A549 (cell line): ENCODE data around the gene SS18. TPM values are rescaled to one million over a fixed set of nuclear protein-coding genes. Genes with fewer than 3 reads are reported as not detected.

ENCODE experiments used
- ATAC-seq, 2 experiments: fragments of 200-7000 bp in 1 of 2; fragments of >200 bp in 1 of 2; cut with Nextera tagmentation in 1 of 2; cut with Tn5 transposase in 1 of 2; 3 replicates each; pipeline versions ENCODE4 v1.8.0 to v1.9.1; 2018 to 2020; ENCODE audit warnings: mild to moderate bottlenecking in 1 of 2, moderate library complexity in 1 of 2
- CTCF ChIA-PET: fragments of 300-600 bp; sonication (Branson Sonifier 250); formaldehyde crosslinking; extraction: SDS; loops from one replicate; lab custom pipeline; 2021; ENCODE audit warnings: antibody characterized with exemption, inconsistent platforms; lab: Yijun Ruan, JAX
- POLR2A ChIA-PET: fragments of 350-600 bp; formaldehyde crosslinking; extraction: SDS; loops from one replicate; lab custom pipeline; 2021; ENCODE audit warnings: antibody characterized with exemption, inconsistent platforms; lab: Yijun Ruan, JAX
- DNase-seq, 2 experiments: peaks; one replicate each; pipeline versions ENCODE4 v3.0.0 to v3.0.0-alpha.2; 2011 to 2016; ENCODE audit warnings: low read depth in 1 of 2, low spot score in 1 of 2
- FAIRE-seq: peaks from 2 replicates; lab custom pipeline; 2011; peaks lifted over from hg19 to GRCh38; lab: Jason Lieb, UNC
- H3K27ac ChIP-seq, 2 experiments: fragments of >200 bp; sonication (Bioruptor Twin); formaldehyde crosslinking; 3 replicates each; pipeline ENCODE4 v1.5.1; 2016 to 2017
- H3K4me1 ChIP-seq: fragments of >200 bp; sonication (Bioruptor Twin); formaldehyde crosslinking; 3 replicates; pipeline ENCODE4 v1.6.1; 2016
- H3K4me2 ChIP-seq: fragments of >200 bp; sonication (Bioruptor Twin); formaldehyde crosslinking; 3 replicates; pipeline ENCODE4 v1.6.1; 2016
- H3K4me3 ChIP-seq: fragments of >200 bp; sonication (Bioruptor Twin); formaldehyde crosslinking; 3 replicates; pipeline ENCODE4 v1.5.1; 2016
- H3K9me3 ChIP-seq: fragments of >200 bp; sonication (Bioruptor Twin); formaldehyde crosslinking; 3 replicates; pipeline ENCODE4 v1.6.1; 2016
- ATOH8 ChIP-seq: fragments of 250-450 bp; sonication (Bioruptor Pico); IDR thresholded peaks from 2 replicates; pipeline ENCODE4 v1.5.0; 2020; ENCODE audit warnings: low read depth, mild to moderate bottlenecking, moderate library complexity
- CEBPB ChIP-seq, 2 experiments: fragments of >200 bp in 1 of 2; sonication (Bioruptor Twin) in 1 of 2; formaldehyde crosslinking in 1 of 2; IDR thresholded peaks; 2 replicates each; pipeline ENCODE4 v1.6.1; 2012 to 2016
- CHD2 ChIP-seq: fragments of 150-350 bp; IDR thresholded peaks from 2 replicates; pipeline ENCODE4 v1.6.1; 2014; ENCODE audit warnings: low read length; ENCODE audit not compliant: partially characterized antibody
- CHD4 ChIP-seq: fragments of 200-600 bp; sonication (generic); IDR thresholded peaks from 2 replicates; pipeline ENCODE4 v1.6.1; 2016; ENCODE audit warnings: antibody characterized with exemption, mild to moderate bottlenecking, borderline replicate concordance
- E2F6 ChIP-seq: IDR thresholded peaks from 2 replicates; pipeline ENCODE4 v1.6.1; 2012; ENCODE audit warnings: low read depth, borderline replicate concordance
- EP300 ChIP-seq, 2 experiments: fragments of >200 bp; sonication (Bioruptor Twin); formaldehyde crosslinking; IDR thresholded peaks; 2 replicates in 1 of 2; 3 replicates in 1 of 2; pipeline ENCODE4 v1.6.1; 2016 to 2017
- ESRRA ChIP-seq: fragments of 150-350 bp; IDR thresholded peaks from 2 replicates; pipeline ENCODE4 v1.6.1; 2014; ENCODE audit warnings: mild to moderate bottlenecking, low read length, borderline replicate concordance
- FOSB ChIP-seq: fragments of 250-450 bp; sonication (Bioruptor Pico); IDR thresholded peaks from 2 replicates; pipeline ENCODE4 v1.5.0; 2020; ENCODE audit warnings: mild to moderate bottlenecking, moderate library complexity
- FOSL2 ChIP-seq, 2 experiments: fragments of 450-650 bp in 1 of 2; fragments of >200 bp in 1 of 2; sonication (Bioruptor Twin) in 1 of 2; formaldehyde crosslinking; IDR thresholded peaks; 2 replicates each; pipeline versions ENCODE4 v1.5.0 to v1.6.1; 2016 to 2020; ENCODE audit warnings: mild to moderate bottlenecking in 1 of 2, moderate library complexity in 1 of 2
- FOXS1 ChIP-seq: fragments of 250-450 bp; sonication (Bioruptor Pico); IDR thresholded peaks from 2 replicates; pipeline ENCODE4 v1.5.0; 2020; ENCODE audit warnings: mild to moderate bottlenecking, moderate library complexity
- GATA3 ChIP-seq: IDR thresholded peaks from 2 replicates; pipeline ENCODE4 v1.6.1; 2012; ENCODE audit warnings: borderline replicate concordance
- HMGXB4 ChIP-seq: fragments of 250-450 bp; sonication (Bioruptor Pico); IDR thresholded peaks from 2 replicates; pipeline ENCODE4 v1.5.0; 2021; ENCODE audit warnings: mild to moderate bottlenecking, moderate library complexity, borderline replicate concordance
- KDM5A ChIP-seq: fragments of 200-600 bp; sonication (generic); IDR thresholded peaks from 2 replicates; pipeline ENCODE4 v1.6.1; 2016; ENCODE audit warnings: antibody characterized with exemption, mild to moderate bottlenecking
- MAX ChIP-seq: IDR thresholded peaks from 2 replicates; pipeline ENCODE4 v1.6.1; 2012
- MAZ ChIP-seq: fragments of 150-350 bp; IDR thresholded peaks from 2 replicates; pipeline ENCODE4 v1.6.1; 2014; ENCODE audit warnings: antibody characterized with exemption, low read depth, low read length, borderline replicate concordance
- RAD21 ChIP-seq, 2 experiments: fragments of >200 bp in 1 of 2; sonication (Bioruptor Twin) in 1 of 2; formaldehyde crosslinking in 1 of 2; IDR thresholded peaks in 1 of 2; conservative IDR thresholded peaks in 1 of 2; 2 replicates in 1 of 2; 3 replicates in 1 of 2; pipeline ENCODE4 v1.6.1; 2012 to 2018; ENCODE audit warnings: inconsistent platforms in 1 of 2
- RARB ChIP-seq: fragments of 250-450 bp; sonication (Bioruptor Pico); IDR thresholded peaks from 2 replicates; pipeline ENCODE4 v1.8.0; 2021; ENCODE audit warnings: mild to moderate bottlenecking, moderate library complexity
- RCOR1 ChIP-seq: fragments of 150-350 bp; IDR thresholded peaks from 2 replicates; pipeline ENCODE4 v1.6.1; 2014; ENCODE audit warnings: antibody characterized with exemption, low read length, low read depth
- RFX5 ChIP-seq: fragments of 450-650 bp; IDR thresholded peaks from 2 replicates; pipeline ENCODE4 v1.7.1; 2014; ENCODE audit warnings: antibody characterized with exemption, mild to moderate bottlenecking, moderate library complexity
- RNF2 ChIP-seq: fragments of 200-600 bp; sonication (generic); IDR thresholded peaks from 2 replicates; pipeline ENCODE4 v1.6.1; 2016; ENCODE audit warnings: low read depth, mild to moderate bottlenecking, antibody characterized with exemption, moderate library complexity, borderline replicate concordance
- SREBF2 ChIP-seq: fragments of 450-650 bp; IDR thresholded peaks from 2 replicates; pipeline ENCODE4 v1.6.1; 2014; ENCODE audit warnings: mild to moderate bottlenecking, moderate library complexity
- WGBS: methylation state at CpG from one replicate; pipeline ENCODE4 v1.1.6; 2017; ENCODE audit errors: missing lambda C conversion rate; 5-methylcytosine and 5-hydroxymethylcytosine counted together
- polyA plus RNA-seq, 4 experiments: library from polyadenylated mRNA; depleted of rRNA in 3 of 4; stranded (reverse); fragments of >200 nt; fragmentation: RNase III in 1 of 4; extraction: RNeasy Plus Mini Kit Qiagen cat#74134 plus additional on column Dnase treatment in 1 of 4; gene quantifications; 2 replicates in 3 of 4; 3 replicates in 1 of 4; pipeline ENCODE4 v1.2.3, GENCODE V29; 2011 to 2017

Gene SS18
- polyA plus RNA-seq, 2 of the 4 experiments (the other 2 are of a cell fraction), result 59.0 to 119 TPM

- ATAC-seq (no peak), DNase-seq (no peak), FAIRE-seq (no peak)
- 67% methylated on average over 2 of the region's 2 CpGs for WGBS
- no peak overlapping the region for H3K4me2 ChIP-seq
- TF ChIP-seq FOSB (CRISPR knock-in tag) (no peak), CEBPB (IDR thresholded peaks at IDR 0.05) (no peak), RARB (CRISPR knock-in tag) (no peak), SREBF2 (no peak), RAD21 (conservative IDR thresholded peaks at IDR 0.05 in 1 of 2, IDR thresholded peaks at IDR 0.05 in 1 of 2) (no peak), RNF2 (no peak), MAZ (no peak), MAX (no peak), RCOR1 (no peak), ESRRA (no peak), RFX5 (no peak), FOXS1 (CRISPR knock-in tag) (no peak), GATA3 (no peak), ATOH8 (CRISPR knock-in tag) (no peak), FOSL2 (IDR thresholded peaks at IDR 0.05) (no peak), FOSL2 (CRISPR knock-in tag; IDR thresholded peaks at IDR 0.05) (no peak), KDM5A (no peak), E2F6 (no peak)
- H3K4me3 ChIP-seq, result no peak overlapping the region
- CTCF ChIA-PET, result interaction anchor here (0.6 kb wide), 1 partner anchor 113 kb away, joined by 3 read pairs; no protein-coding TSS in a partner anchor
- no peaks in the 10 kb centered on the region for H3K9me3 ChIP-seq
- no peaks in the 10 kb centered on the region for H3K4me1 ChIP-seq
- POLR2A ChIA-PET, result no interaction called here
- no peak overlapping the region for H3K27ac ChIP-seq
Observed at GRCh38 chr18:25979369-25980040, 110.9 kb downstream of the SS18 start.

- FAIRE-seq (no peak), DNase-seq (no peak), ATAC-seq (no peak)
- Histone ChIP-seq H3K4me2 (no peak overlapping the region), H3K4me3 (no peak overlapping the region), H3K9me3 (no peaks in the 10 kb centered on the region), H3K4me1 (no peaks in the 10 kb centered on the region), H3K27ac (no peak overlapping the region)
- TF ChIP-seq RFX5 (no peak), HMGXB4 (CRISPR knock-in tag) (no peak), EP300 (IDR thresholded peaks at IDR 0.05) (no peak), CHD4 (no peak), CHD2 (no peak), RARB (CRISPR knock-in tag) (no peak)
- 49% methylated on average over 2 of the region's 2 CpGs for WGBS
- CTCF ChIA-PET, result no interaction called here
- POLR2A ChIA-PET, result no interaction called here
Observed at GRCh38 chr18:25976554-25976953, 113.9 kb downstream of the SS18 start.
